ENCODE measurements around the gene CHTOP. TPM values are rescaled to one million over a fixed set of nuclear protein-coding genes. Genes with fewer than 3 reads are reported as not detected.
A peak's percentile ranks its signal among the peaks of the same experiment; 100 is the strongest.

Gene CHTOP
- total and polyA plus RNA-seq, 2 of the 8 experiments (the other 6 are each of a cell fraction or from before 2014, with no cell fraction given), result 84.6 to 104 TPM

DNA sequence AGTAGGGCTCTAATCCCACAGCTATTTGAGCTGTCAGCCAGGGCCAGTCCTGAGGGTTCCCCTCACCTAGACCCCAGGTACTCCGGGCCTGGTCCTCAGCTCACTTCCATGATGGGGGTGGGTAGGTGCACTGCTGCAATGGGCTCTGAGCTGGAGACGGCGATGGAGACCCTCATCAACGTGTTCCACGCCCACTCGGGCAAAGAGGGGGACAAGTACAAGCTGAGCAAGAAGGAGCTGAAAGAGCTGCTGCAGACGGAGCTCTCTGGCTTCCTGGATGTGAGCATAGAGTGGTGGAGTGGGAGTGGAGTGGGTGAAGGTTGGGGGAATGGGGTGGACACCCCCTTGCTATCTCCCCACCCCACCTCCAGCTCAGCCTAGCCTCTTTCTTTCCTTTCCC lies 3.5 kb upstream of the CHTOP start:
- no peak overlapping the region for H3K56ac ChIP-seq (replicated peaks; ENCODE audit: insufficient read length, low read depth, low read length)
- no peak overlapping the region for H4K5ac ChIP-seq (ENCODE audit: insufficient read length, low read depth, low read length)
- no peak for DNase-seq (ENCODE audit: low read depth in 1 of 2, low spot score in 2 of 2)
- peak overlapping the region; percentile 32; the same call in 1 of the 2 replicates for H2BK15ac ChIP-seq (ENCODE audit: low read length)
- no peak overlapping the region for H2BK5ac ChIP-seq (ENCODE audit: low read depth, low read length)
- H3K9me3 ChIP-seq (ENCODE audit: insufficient read depth in 2 of 2, low read depth in 1 of 2, low read length in 1 of 2), result no peaks in the 10 kb centered on the region
- 83% methylated on average over 7 of the region's 7 CpGs; no CpG with 5 or more reads in 1 of the 2 experiments for WGBS, 2 experiments (ENCODE audit: extremely low coverage in 1 of 2, insufficient coverage in 1 of 2, insufficient read length in 1 of 2, insufficient replicate concordance in 2 of 2, low coverage in 1 of 2, low lambda C conversion rate in 2 of 2, missing lambda C conversion rate in 1 of 2)
- H2BK20ac ChIP-seq (ENCODE audit: low read length), result no peak overlapping the region
- peaks cover 0 to 16% (median 11%) of the 10 kb centered on the region in 4 experiments; a peak in 6 of 7 replicates for H3K4me1 ChIP-seq (replicated peaks in 1 of 4; ENCODE audit: control insufficient read depth in 3 of 4, insufficient read depth in 4 of 4, low read length in 3 of 4)
- no peak overlapping the region for H3K4ac ChIP-seq (replicated peaks; ENCODE audit: insufficient read length, low read depth, low read length)
- no peaks in the 10 kb centered on the region for H3K27me3 ChIP-seq (replicated peaks in 1 of 4; ENCODE audit: control insufficient read depth in 3 of 4, extremely low read depth in 1 of 4, insufficient read depth in 3 of 4, low read length in 3 of 4)
- POLR2A ChIA-PET (ENCODE audit: partially characterized antibody), result interaction anchor here (0.6 to 15.6 kb wide), 6 partner anchors 9 to 360 kb away, joined by 3 to 261 read pairs (median 4); partner anchors contain the start of genes RPS27, S100A14 and S100A16
- H3K27ac ChIP-seq (ENCODE audit: low read depth, low read length), result no peak overlapping the region
- no peak overlapping the region for H3K4me2 ChIP-seq (ENCODE audit: insufficient read depth in 1 of 2, low read depth in 2 of 2, low read length in 2 of 2)
- H3K23ac ChIP-seq (ENCODE audit: insufficient read length), result no peak overlapping the region
- no peak overlapping the region for H3K4me3 ChIP-seq (ENCODE audit: extremely low read depth in 1 of 4, insufficient read depth in 2 of 4, low read depth in 3 of 4, low read length in 4 of 4)
- no peaks in the 10 kb centered on the region for H4K20me1 ChIP-seq (replicated peaks in 1 of 2; ENCODE audit: control insufficient read depth in 1 of 2, insufficient read depth in 2 of 2, low read length in 2 of 2)
- TF ChIP-seq YY1 (IDR thresholded peaks at IDR 0.05; ENCODE audit: low read depth, low read length), result no peak
- no peak for TF ChIP-seq POLR2AphosphoS5 (IDR thresholded peaks at IDR 0.05; ENCODE audit: low read depth, low read length)
- TF ChIP-seq CHD2 (IDR thresholded peaks at IDR 0.05; ENCODE audit: low read length), result no peak
- TF ChIP-seq HDAC2 (IDR thresholded peaks at IDR 0.05; ENCODE audit: borderline replicate concordance in 1 of 2, low read depth in 2 of 2, low read length in 2 of 2), result no peak
- TF ChIP-seq FOSL1 (IDR thresholded peaks at IDR 0.05; ENCODE audit: insufficient read depth, low read depth, low read length), result no peak
- TF ChIP-seq TBP (IDR thresholded peaks at IDR 0.05; ENCODE audit: low read depth, low read length), result no peak
- TF ChIP-seq JUND (IDR thresholded peaks at IDR 0.05; ENCODE audit: low read length), result no peak
- TF ChIP-seq SRF (IDR thresholded peaks at IDR 0.05; ENCODE audit: low read depth, low read length), result no peak
- TF ChIP-seq, protein P1, sequence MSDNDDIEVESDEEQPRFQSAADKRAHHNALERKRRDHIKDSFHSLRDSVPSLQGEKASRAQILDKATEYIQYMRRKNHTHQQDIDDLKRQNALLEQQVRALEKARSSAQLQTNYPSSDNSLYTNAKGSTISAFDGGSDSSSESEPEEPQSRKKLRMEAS (IDR thresholded peaks at IDR 0.05), result no peak
- no peak for TF ChIP-seq PHF8 (conservative IDR thresholded peaks at IDR 0.05; ENCODE audit: low read depth, low read length)
- no peak for TF ChIP-seq RBBP5 (IDR thresholded peaks at IDR 0.05; ENCODE audit: borderline replicate concordance, low read depth, low read length)
- H2AK5ac ChIP-seq (ENCODE audit: low read depth, low read length), result no peak overlapping the region
- no peak overlapping the region for H3K14ac ChIP-seq (ENCODE audit: insufficient read length)
- H3K23me2 ChIP-seq (ENCODE audit: low read depth, low read length), result peaks cover 7% of the 10 kb centered on the region
- no peaks in the 10 kb centered on the region for H3K79me1 ChIP-seq (ENCODE audit: low read depth, low read length)
- CTCF ChIA-PET (ENCODE audit: partially characterized antibody), result interaction anchor here (0.8 to 10.2 kb wide), 14 partner anchors 9 to 142 kb away, joined by 3 to 115 read pairs (median 11); partner anchors contain the start of genes S100A14, S100A16 and S100A6
- H3K79me2 ChIP-seq (ENCODE audit: control insufficient read depth in 1 of 2, insufficient read depth in 2 of 2, low read length in 2 of 2), result peaks cover 0 to 10% of the 10 kb centered on the region in 2 experiments; a peak in 3 of 4 replicates
- H4K8ac ChIP-seq (ENCODE audit: extremely low read depth, insufficient read depth, low read length), result no peak overlapping the region; the same call in 1 of the 2 replicates
- no peak overlapping the region for H2BK120ac ChIP-seq (replicated peaks; ENCODE audit: low read depth, low read length)
- no peak overlapping the region for H4K91ac ChIP-seq (replicated peaks; ENCODE audit: insufficient read length, low read length)
- peaks cover 0 to 2% (median 0%) of the 10 kb centered on the region in 4 experiments; a peak in 2 of 8 replicates for H3K36me3 ChIP-seq (ENCODE audit: control insufficient read depth in 2 of 4, insufficient read depth in 4 of 4, low read length in 3 of 4)
- H2BK12ac ChIP-seq (ENCODE audit: low read depth, low read length), result no peak overlapping the region
- H2AFZ ChIP-seq (ENCODE audit: low read length), result no peak overlapping the region
- no peak for FAIRE-seq
- no peak overlapping the region for H3K9ac ChIP-seq (replicated peaks in 1 of 4; ENCODE audit: extremely low read depth in 1 of 4, low read depth in 3 of 4, low read length in 3 of 4)
- H3K18ac ChIP-seq (ENCODE audit: extremely low read depth, low read length), result no peak overlapping the region
